ENCODE data around the gene YPEL3.
"Not testable (repeated sequence)": the region's sequence is repeated elsewhere in the genome, so short reads cannot be mapped to it uniquely, and the experiment has no call there.

Gene YPEL3

GRCh38 chr16:30096105-30096861, at the start of gene YPEL3:
YPEL3 (minus strand) TSS chr16:30096213; CDS start chr16:30095482, 731 bp downstream.
- DNase-seq (ENCODE audit: low read depth): peak; percentile 91

GRCh38 chr16:30145657-30146056, 49.6 kb upstream of the YPEL3 start:
- DNase-seq (ENCODE audit: low read depth): no peak

- no peak for DNase-seq (ENCODE audit: low read depth)
Measured at GRCh38 chr16:30144917-30145316, 48.9 kb upstream of the YPEL3 start.

GRCh38 chr16:30144017-30144416, 48.0 kb upstream of the YPEL3 start:
- no peak for DNase-seq (ENCODE audit: low read depth)

- no peak for DNase-seq (ENCODE audit: low read depth)
Measured at GRCh38 chr16:30143347-30143702, 47.3 kb upstream of the YPEL3 start.

- no peak for DNase-seq (ENCODE audit: low read depth)
Measured at GRCh38 chr16:30142672-30143346, 46.8 kb upstream of the YPEL3 start.

- no peak for DNase-seq (ENCODE audit: low read depth)
Measured at GRCh38 chr16:30141750-30142149, 45.7 kb upstream of the YPEL3 start.

GRCh38 chr16:30139583-30140481, 43.8 kb upstream of the YPEL3 start:
- DNase-seq (ENCODE audit: low read depth): no peak

GRCh38 chr16:30137897-30138296, 41.9 kb upstream of the YPEL3 start:
- no peak for DNase-seq (ENCODE audit: low read depth)

- no peak for DNase-seq (ENCODE audit: low read depth)
Measured at GRCh38 chr16:30136971-30137605, 41.1 kb upstream of the YPEL3 start.

- DNase-seq (ENCODE audit: low read depth): no peak
Measured at GRCh38 chr16:30132591-30132990, 36.6 kb upstream of the YPEL3 start.

- DNase-seq (ENCODE audit: low read depth): no peak
Measured at GRCh38 chr16:30131869-30132475, 36.0 kb upstream of the YPEL3 start.

- DNase-seq (ENCODE audit: low read depth): no peak
Measured at GRCh38 chr16:30127993-30128392, 32.0 kb upstream of the YPEL3 start.

GRCh38 chr16:30125690-30126089, 29.7 kb upstream of the YPEL3 start:
- DNase-seq (ENCODE audit: low read depth): not testable (repeated sequence)

GRCh38 chr16:30124985-30125379, 29.0 kb upstream of the YPEL3 start:
- DNase-seq (ENCODE audit: low read depth): no peak

GRCh38 chr16:30122604-30123160, 26.7 kb upstream of the YPEL3 start:
- DNase-seq (ENCODE audit: low read depth): no peak

GRCh38 chr16:30121741-30122571, 25.9 kb upstream of the YPEL3 start:
- DNase-seq (ENCODE audit: low read depth): peak; percentile 37

GRCh38 chr16:30120340-30121105, 24.5 kb upstream of the YPEL3 start:
- no peak for DNase-seq (ENCODE audit: low read depth)

- no peak for DNase-seq (ENCODE audit: low read depth)
Measured at GRCh38 chr16:30119428-30119827, 23.4 kb upstream of the YPEL3 start.

GRCh38 chr16:30117768-30118167, 21.8 kb upstream of the YPEL3 start:
- no peak for DNase-seq (ENCODE audit: low read depth)

Measured in EH (cell line).